Stimulated activated CD8-positive, alpha-beta memory T cell treated with anti-CD3 and anti-CD28 coated beads, Interleukin-4, amount 100 ng/mL, for 48 hours (primary cell): ENCODE measurements around the gene PRR5.

Experiments
- DNase-seq: peaks from one replicate; pipeline ENCODE4 v3.0.0-alpha.2; 2020

Gene PRR5

GRCh38 chr22:44719586-44720368, 17.8 kb downstream of the PRR5 start:
- DNase-seq, result no peak

GRCh38 chr22:44721213-44721612, 19.2 kb downstream of the PRR5 start:
- no peak for DNase-seq

- no peak for DNase-seq
Measured at GRCh38 chr22:44722611-44723010, 20.6 kb downstream of the PRR5 start.

- no peak for DNase-seq
Measured at GRCh38 chr22:44723801-44724200, 21.8 kb downstream of the PRR5 start.

GRCh38 chr22:44724416-44724815, 22.4 kb downstream of the PRR5 start:
- DNase-seq, result no peak

GRCh38 chr22:44724859-44725258, 22.9 kb downstream of the PRR5 start:
- no peak for DNase-seq

GRCh38 chr22:44726439-44726838, 24.4 kb downstream of the PRR5 start:
- DNase-seq, result no peak

- DNase-seq, result no peak
Measured at GRCh38 chr22:44727148-44727547, 25.1 kb downstream of the PRR5 start.

- no peak for DNase-seq
Measured at GRCh38 chr22:44727709-44728108, 25.7 kb downstream of the PRR5 start.

GRCh38 chr22:44728761-44729324, 26.8 kb downstream of the PRR5 start:
- no peak for DNase-seq

- DNase-seq, result no peak
Measured at GRCh38 chr22:44729391-44730021, 27.5 kb downstream of the PRR5 start.

GRCh38 chr22:44730022-44730393, 28.0 kb downstream of the PRR5 start:
- DNase-seq, result no peak

GRCh38 chr22:44730490-44731356, 28.7 kb downstream of the PRR5 start:
- no peak for DNase-seq

GRCh38 chr22:44731357-44731970, 29.5 kb downstream of the PRR5 start:
- no peak for DNase-seq

GRCh38 chr22:44732017-44732561, 30.1 kb downstream of the PRR5 start:
- DNase-seq, result no peak

- no peak for DNase-seq
Measured at GRCh38 chr22:44732661-44733060, 30.7 kb downstream of the PRR5 start.

- DNase-seq, result no peak
Measured at GRCh38 chr22:44733426-44734106, 31.6 kb downstream of the PRR5 start.

- no peak for DNase-seq
Measured at GRCh38 chr22:44734278-44734677, 32.3 kb downstream of the PRR5 start.

GRCh38 chr22:44734801-44735517, 33.0 kb downstream of the PRR5 start:
- DNase-seq, result no peak

- peak; percentile 97 for DNase-seq
Measured at GRCh38 chr22:44735518-44736428, 33.8 kb downstream of the PRR5 start.
